GM23248 (cell line): Measurements from ENCODE around the gene PEAR1. TPM values are rescaled to one million over a fixed set of nuclear protein-coding genes. Genes with fewer than 3 reads are reported as not detected.

Experiments used
- DNase-seq: peaks from one replicate; pipeline ENCODE4 v3.0.0-alpha.2; 2015
- H2AFZ ChIP-seq: fragments of 200-600 bp; sonication (generic); 2 replicates; pipeline ENCODE4 v1.6.1; 2016; ENCODE audit warnings: antibody characterized with exemption
- H3F3A ChIP-seq: fragments of 200-600 bp; sonication (generic); 2 replicates; pipeline ENCODE4 v1.6.1; 2016; ENCODE audit warnings: mild to moderate bottlenecking, antibody characterized with exemption, mixed run types; ENCODE audit not compliant: insufficient read depth
- H3K27ac ChIP-seq: fragments of 200-600 bp; sonication (generic); 2 replicates; pipeline ENCODE4 v1.5.1; 2016; ENCODE audit warnings: mild to moderate bottlenecking
- H3K27me3 ChIP-seq: fragments of 200-600 bp; sonication (generic); replicated peaks from 2 replicates; pipeline ENCODE4 v1.6.1; 2016; ENCODE audit warnings: mild to moderate bottlenecking; ENCODE audit not compliant: insufficient read depth
- H3K36me3 ChIP-seq: fragments of 200-600 bp; sonication (generic); 2 replicates; pipeline ENCODE4 v1.6.1; 2016; ENCODE audit warnings: low read depth, mild to moderate bottlenecking
- H3K4me1 ChIP-seq: fragments of 200-600 bp; sonication (generic); 2 replicates; pipeline ENCODE4 v1.6.1; 2016; ENCODE audit warnings: mild to moderate bottlenecking; ENCODE audit not compliant: insufficient read depth
- H3K4me2 ChIP-seq: fragments of 200-600 bp; sonication (generic); one replicate; pipeline ENCODE4 v1.6.1; 2016; ENCODE audit warnings: mild to moderate bottlenecking; ENCODE audit not compliant: unreplicated experiment
- H3K4me3 ChIP-seq: fragments of 200-600 bp; sonication (generic); 2 replicates; pipeline ENCODE4 v1.5.1; 2016; ENCODE audit warnings: mild to moderate bottlenecking
- H3K79me2 ChIP-seq: fragments of 200-600 bp; sonication (generic); 2 replicates; pipeline ENCODE4 v1.6.1; 2016; ENCODE audit warnings: mild to moderate bottlenecking; ENCODE audit not compliant: insufficient read depth
- H3K9ac ChIP-seq: fragments of 200-600 bp; sonication (generic); 2 replicates; pipeline ENCODE4 v1.6.1; 2016; ENCODE audit warnings: mild to moderate bottlenecking
- H3K9me2 ChIP-seq: fragments of 200-600 bp; sonication (generic); 2 replicates; pipeline ENCODE4 v1.6.1; 2016; ENCODE audit warnings: mixed run types, mild to moderate bottlenecking, moderate library complexity; ENCODE audit not compliant: insufficient read depth
- H3K9me3 ChIP-seq: fragments of 200-600 bp; sonication (generic); one replicate; pipeline ENCODE4 v1.6.1; 2017; ENCODE audit warnings: low read depth
- H4K20me1 ChIP-seq: fragments of 200-600 bp; sonication (generic); 2 replicates; pipeline ENCODE4 v1.6.0; 2016; ENCODE audit not compliant: insufficient read depth
- EZH2 ChIP-seq: fragments of 200-600 bp; sonication (generic); IDR thresholded peaks from 2 replicates; pipeline ENCODE4 v1.6.1; 2018; ENCODE audit warnings: antibody characterized with exemption, mild to moderate bottlenecking; ENCODE audit not compliant: insufficient read depth, poor library complexity, severe bottlenecking
- EZH2phosphoT487 ChIP-seq: fragments of 200-600 bp; sonication (generic); IDR thresholded peaks from 2 replicates; pipeline ENCODE4 v1.6.1; 2018; ENCODE audit warnings: antibody characterized with exemption, moderate library complexity, mild to moderate bottlenecking, low read depth; ENCODE audit not compliant: insufficient read depth
- WGBS, 2 experiments: methylation state at CpG; one replicate each; pipeline ENCODE4 v1.1.6; 2015 to 2017; ENCODE audit warnings: low lambda C conversion rate in 2 of 2, low coverage in 1 of 2; ENCODE audit errors: missing lambda C conversion rate in 2 of 2; 5-methylcytosine and 5-hydroxymethylcytosine counted together
- in situ Hi-C: fragments of 300-500 bp; cut with MboI; formaldehyde crosslinking; loops from 2 replicates; pipeline ENCODE4 v1.15.0; 2020
- polyA plus RNA-seq: library from polyadenylated mRNA; unstranded; fragments of >200 nt; fragmentation: Nextera tagmentation; extraction: Ambion mirVana; gene quantifications from 2 replicates; pipeline ENCODE4 v1.2.1, GENCODE V29; 2016
- total RNA-seq: library from RNA; depleted of rRNA; stranded (reverse); fragments of >200 nt; shearing (Covaris generic); gene quantifications from 2 replicates; pipeline ENCODE4 v1.2.3, GENCODE V29; 2014

The PEAR1 gene
- total and polyA plus RNA-seq, 2 experiments from 2014 or later: 1.2 to 2.2 TPM

DNA sequence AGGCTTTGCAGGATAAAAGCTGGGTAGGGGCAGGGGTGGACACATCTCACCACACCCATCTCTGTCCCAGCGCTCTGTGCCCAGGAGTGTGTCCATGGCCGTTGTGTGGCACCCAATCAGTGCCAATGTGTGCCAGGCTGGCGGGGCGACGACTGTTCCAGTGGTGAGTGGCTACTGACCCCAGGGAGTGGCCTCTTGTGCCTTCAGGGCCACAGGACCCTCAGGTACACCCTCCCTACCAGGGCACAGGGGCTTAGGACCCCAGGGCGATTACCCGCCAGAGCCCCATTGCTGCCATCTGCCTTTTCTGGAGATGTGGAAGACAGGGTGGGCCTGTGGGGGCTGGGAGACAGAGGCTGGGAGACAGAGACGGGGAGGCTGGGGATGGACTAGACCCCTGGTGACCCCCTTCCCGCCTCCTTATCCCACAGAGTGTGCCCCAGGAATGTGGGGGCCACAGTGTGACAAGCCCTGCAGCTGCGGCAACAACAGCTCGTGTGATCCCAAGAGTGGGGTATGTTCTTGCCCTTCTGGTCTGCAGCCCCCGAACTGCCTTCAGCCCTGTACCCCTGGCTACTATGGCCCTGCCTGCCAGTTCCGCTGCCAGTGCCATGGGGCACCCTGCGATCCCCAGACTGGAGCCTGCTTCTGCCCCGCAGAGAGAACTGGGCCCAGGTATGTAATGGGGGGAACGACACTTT lies 12.8 kb downstream of the PEAR1 start:
- TF ChIP-seq EZH2 (no peak), EZH2phosphoT487 (no peak)
- H3K4me3 ChIP-seq: no peak overlapping the region
- H3K36me3 ChIP-seq: no peaks in the 10 kb centered on the region
- H3K9ac ChIP-seq: no peak overlapping the region
- H4K20me1 ChIP-seq: no peaks in the 10 kb centered on the region
- H3F3A ChIP-seq: no peaks in the 10 kb centered on the region
- in situ Hi-C loops: no loop called here
- peaks cover 28% of the 10 kb centered on the region for H3K4me1 ChIP-seq
- H3K27me3 ChIP-seq: no peaks in the 10 kb centered on the region
- no peak overlapping the region for H3K27ac ChIP-seq
- DNase-seq: no peak
- no peak overlapping the region for H3K4me2 ChIP-seq
- no peaks in the 10 kb centered on the region for H3K9me2 ChIP-seq
- H2AFZ ChIP-seq: no peak overlapping the region
- H3K79me2 ChIP-seq: no peaks in the 10 kb centered on the region
- 91 to 94% methylated on average over 12 to 16 of the region's 16 CpGs for WGBS, 2 experiments
- H3K9me3 ChIP-seq: no peaks in the 10 kb centered on the region

DNA sequence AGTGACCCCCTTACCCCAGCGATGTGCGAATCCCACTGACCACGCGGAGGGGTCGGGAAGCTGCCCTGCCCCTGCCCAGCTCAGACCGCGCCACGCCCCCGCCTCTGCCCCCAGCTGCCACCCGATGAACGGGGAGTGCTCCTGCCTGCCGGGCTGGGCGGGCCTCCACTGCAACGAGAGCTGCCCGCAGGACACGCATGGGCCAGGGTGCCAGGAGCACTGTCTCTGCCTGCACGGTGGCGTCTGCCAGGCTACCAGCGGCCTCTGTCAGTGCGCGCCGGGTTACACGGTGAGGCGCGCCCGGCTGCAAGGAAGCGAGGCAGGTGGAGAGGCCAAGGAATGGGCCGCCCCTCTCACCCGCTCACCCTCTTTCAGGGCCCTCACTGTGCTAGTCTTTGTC lies 15.0 kb downstream of the PEAR1 start:
- no peak overlapping the region for H3K4me2 ChIP-seq
- H4K20me1 ChIP-seq: no peaks in the 10 kb centered on the region
- H3K36me3 ChIP-seq: no peaks in the 10 kb centered on the region
- in situ Hi-C loops: no loop called here
- 83 to 85% methylated on average over 15 to 26 of the region's 29 CpGs for WGBS, 2 experiments
- H3K9me3 ChIP-seq: no peaks in the 10 kb centered on the region
- no peak overlapping the region for H3K4me3 ChIP-seq
- no peaks in the 10 kb centered on the region for H3K27me3 ChIP-seq
- H3F3A ChIP-seq: 0 out of 2 replicates have a peak, but pooled peaks cover 4% of the 10 kb centered on the region
- no peak overlapping the region for H3K27ac ChIP-seq
- H3K9me2 ChIP-seq: no peaks in the 10 kb centered on the region
- no peak overlapping the region for H3K9ac ChIP-seq
- peaks cover 17% of the 10 kb centered on the region for H3K4me1 ChIP-seq
- TF ChIP-seq EZH2phosphoT487 (no peak), EZH2 (no peak)
- H3K79me2 ChIP-seq: no peaks in the 10 kb centered on the region
- H2AFZ ChIP-seq: no peak overlapping the region
- DNase-seq: no peak

DNA sequence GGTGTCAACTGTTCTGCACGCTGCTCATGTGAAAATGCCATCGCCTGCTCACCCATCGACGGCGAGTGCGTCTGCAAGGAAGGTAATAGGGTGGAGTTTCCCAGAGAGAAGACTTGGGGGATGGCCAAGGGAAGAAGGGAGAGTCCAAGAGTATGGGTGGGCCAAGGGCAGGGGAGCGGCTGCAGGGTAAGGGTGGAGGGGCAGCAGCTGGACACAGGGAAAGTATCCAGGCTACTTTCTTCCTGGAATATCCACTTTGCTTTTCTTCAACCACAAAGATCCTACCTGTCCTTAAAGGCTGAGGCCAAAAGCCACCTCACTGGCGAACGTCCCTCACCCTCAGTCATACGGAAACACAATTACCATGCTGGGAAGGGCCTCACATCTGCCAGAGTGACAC lies 15.4 kb downstream of the PEAR1 start:
- no peaks in the 10 kb centered on the region for H3K36me3 ChIP-seq
- 0 out of 2 replicates have a peak, but pooled peaks cover 4% of the 10 kb centered on the region for H3F3A ChIP-seq
- no peak overlapping the region for H3K4me3 ChIP-seq
- no peaks in the 10 kb centered on the region for H3K9me2 ChIP-seq
- no peak overlapping the region for H3K27ac ChIP-seq
- no peaks in the 10 kb centered on the region for H3K27me3 ChIP-seq
- H4K20me1 ChIP-seq: no peaks in the 10 kb centered on the region
- WGBS, 2 experiments: 76 to 85% methylated on average over 9 to 10 of the region's 10 CpGs
- H3K79me2 ChIP-seq: no peaks in the 10 kb centered on the region
- TF ChIP-seq EZH2phosphoT487: no peak
- no peak for TF ChIP-seq EZH2
- DNase-seq: no peak
- H3K9ac ChIP-seq: no peak overlapping the region
- no peak overlapping the region for H2AFZ ChIP-seq
- peaks cover 17% of the 10 kb centered on the region for H3K4me1 ChIP-seq
- in situ Hi-C loops: no loop called here
- H3K9me3 ChIP-seq: no peaks in the 10 kb centered on the region
- no peak overlapping the region for H3K4me2 ChIP-seq

DNA sequence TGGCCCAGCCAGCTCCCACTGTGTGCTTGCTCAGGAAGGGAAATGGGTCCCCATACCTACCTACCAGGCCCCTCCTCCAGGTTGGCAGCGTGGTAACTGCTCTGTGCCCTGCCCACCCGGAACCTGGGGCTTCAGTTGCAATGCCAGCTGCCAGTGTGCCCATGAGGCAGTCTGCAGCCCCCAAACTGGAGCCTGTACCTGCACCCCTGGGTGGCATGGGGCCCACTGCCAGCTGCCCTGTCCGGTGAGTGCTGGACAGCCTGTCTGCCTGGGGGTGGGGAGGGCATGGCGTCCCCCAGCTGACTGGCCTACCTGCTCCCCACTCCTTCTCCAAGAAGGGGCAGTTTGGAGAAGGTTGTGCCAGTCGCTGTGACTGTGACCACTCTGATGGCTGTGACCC lies 16.2 kb downstream of the PEAR1 start:
- Histone ChIP-seq H3K9me3 (no peaks in the 10 kb centered on the region), H3K36me3 (no peaks in the 10 kb centered on the region), H3K27me3 (no peaks in the 10 kb centered on the region), H3K79me2 (no peaks in the 10 kb centered on the region), H3K9ac (no peak overlapping the region), H3K4me2 (no peak overlapping the region), H3F3A (0 out of 2 replicates have a peak, but pooled peaks cover 4% of the 10 kb centered on the region), H3K4me1 (peaks cover 17% of the 10 kb centered on the region), H3K4me3 (no peak overlapping the region), H2AFZ (no peak overlapping the region), H3K27ac (no peak overlapping the region), H3K9me2 (no peaks in the 10 kb centered on the region), H4K20me1 (no peaks in the 10 kb centered on the region)
- 75 to 87% methylated on average over 5 of the region's 5 CpGs for WGBS, 2 experiments
- in situ Hi-C loops: no loop called here
- DNase-seq: no peak
- no peak for TF ChIP-seq EZH2phosphoT487
- TF ChIP-seq EZH2: no peak
